Measurements from ENCODE around the gene MLC1.

- TF ChIP-seq POLR2A (IDR thresholded peaks at IDR 0.05) = no peak
- no peak for TF ChIP-seq CTCF (IDR thresholded peaks at IDR 0.05)
Observed at GRCh38 chr22:50118129-50118528, 32.9 kb upstream of the MLC1 start.

Data from gastroesophageal sphincter (tissue), 3 donors.